ENCODE measurements around the gene PRAC2.
A peak's percentile ranks its signal among the peaks of the same experiment; 100 is the strongest.

The PRAC2 gene

GRCh38 chr17:48722915-48723422 is at the start of gene PRAC2:
Gene PRAC2, plus strand, starts transcription at chr17:48723185. Its CDS starts 1,226 bp downstream, at chr17:48724411.
- TF ChIP-seq CTCF (IDR thresholded peaks at IDR 0.05; ENCODE audit: low read depth, low read length) = no peak
- no peak for DNase-seq (ENCODE audit: low read depth in 2 of 2)
- H3K4me3 ChIP-seq (replicated peaks in 1 of 2; ENCODE audit: low read depth in 2 of 2, low read length in 2 of 2) = no peak within 1 kb of the TSS

GRCh38 chr17:48676963-48677558 is 45.9 kb upstream of the PRAC2 start:
- no peak for TF ChIP-seq CTCF (IDR thresholded peaks at IDR 0.05; ENCODE audit: low read depth, low read length)
- H3K4me3 ChIP-seq (replicated peaks in 1 of 2; ENCODE audit: low read depth in 2 of 2, low read length in 2 of 2) = no peak overlapping the region
- DNase-seq (ENCODE audit: low read depth in 2 of 2) = no peak

- peak; percentile 49 to 50 for DNase-seq (ENCODE audit: low read depth in 2 of 2)
- TF ChIP-seq CTCF (IDR thresholded peaks at IDR 0.05; ENCODE audit: low read depth, low read length) = peak; percentile 80
- peak overlapping the region in 1 of 2 donors; percentile 5 for H3K4me3 ChIP-seq (replicated peaks in 1 of 2; ENCODE audit: low read depth in 2 of 2, low read length in 2 of 2)
These were observed 44.6 kb upstream of the PRAC2 start for GRCh38 chr17:48678141-48678971.

- TF ChIP-seq CTCF (IDR thresholded peaks at IDR 0.05; ENCODE audit: low read depth, low read length) = no peak
- no peak overlapping the region for H3K4me3 ChIP-seq (replicated peaks in 1 of 2; ENCODE audit: low read depth in 2 of 2, low read length in 2 of 2)
- DNase-seq (ENCODE audit: low read depth in 2 of 2) = peak in 1 of 2 donors; percentile 5
These were observed 43.4 kb upstream of the PRAC2 start for GRCh38 chr17:48679385-48680096.

- no peak for TF ChIP-seq CTCF (IDR thresholded peaks at IDR 0.05; ENCODE audit: low read depth, low read length)
- no peak for DNase-seq (ENCODE audit: low read depth in 2 of 2)
- no peak overlapping the region for H3K4me3 ChIP-seq (replicated peaks in 1 of 2; ENCODE audit: low read depth in 2 of 2, low read length in 2 of 2)
These were observed 41.4 kb upstream of the PRAC2 start for GRCh38 chr17:48681609-48682008.

- no peak for DNase-seq (ENCODE audit: low read depth in 2 of 2)
- H3K4me3 ChIP-seq (replicated peaks in 1 of 2; ENCODE audit: low read depth in 2 of 2, low read length in 2 of 2) = no peak overlapping the region
- no peak for TF ChIP-seq CTCF (IDR thresholded peaks at IDR 0.05; ENCODE audit: low read depth, low read length)
These were observed 32.3 kb upstream of the PRAC2 start for GRCh38 chr17:48690655-48691054.
